ENCODE results near the gene RBM33. TPM values are rescaled to one million over a fixed set of nuclear protein-coding genes. Genes with fewer than 3 reads are reported as not detected.

RBM33 gene
- total and polyA plus RNA-seq, 2 of the 4 experiments (the other 2 are of a cell fraction) = 7.3 to 10.8 TPM

- Histone ChIP-seq H3K4me3 (ENCODE audit: insufficient read depth, low read depth, low read length) (no peak overlapping the region), H3K4ac (ENCODE audit: low read depth, low read length) (no peak overlapping the region), H3K9me1 (ENCODE audit: insufficient read depth, low read length) (peaks cover 10% of the 10 kb centered on the region), H2AFZ (replicated peaks; ENCODE audit: low read length, poor library complexity) (no peak overlapping the region), H2BK15ac (ENCODE audit: low read depth, low read length) (no peak overlapping the region), H2AK5ac (ENCODE audit: low read depth, low read length) (no peak overlapping the region), H2BK20ac (ENCODE audit: low read depth, low read length) (no peak overlapping the region; the same call in 1 of the 2 replicates), H4K8ac (ENCODE audit: low read depth in 2 of 2, low read length in 2 of 2) (no peak overlapping the region), H2BK5ac (ENCODE audit: low read depth, low read length, poor library complexity, severe bottlenecking) (no peak overlapping the region), H3K27me3 (ENCODE audit: control insufficient read depth, insufficient read depth, low read length) (no peaks in the 10 kb centered on the region), H2BK120ac (ENCODE audit: low read depth, low read length) (no peak overlapping the region), H3K36me3 (ENCODE audit: control insufficient read depth, insufficient read depth, low read length) (peaks cover 45% of the 10 kb centered on the region), H4K20me1 (ENCODE audit: insufficient read depth, low read length) (no peaks in the 10 kb centered on the region), H3K9ac (ENCODE audit: low read depth, low read length) (no peak overlapping the region), H2AK9ac (replicated peaks; ENCODE audit: low read depth, low read length, poor library complexity) (no peak overlapping the region), H3K4me1 (ENCODE audit: control insufficient read depth, insufficient read depth, low read length) (no peaks in the 10 kb centered on the region), H3K4me2 (ENCODE audit: low read depth, low read length) (no peak overlapping the region), H4K91ac (ENCODE audit: insufficient read depth, low read depth, low read length) (no peak overlapping the region), H3K23ac (ENCODE audit: low read depth, low read length) (no peak overlapping the region), H3K79me1 (ENCODE audit: low read depth in 1 of 2, low read length in 2 of 2) (peaks cover 0 to 12% of the 10 kb centered on the region in 2 experiments; a peak in 2 of 4 replicates), H3K14ac (replicated peaks; ENCODE audit: low read depth, low read length) (no peak overlapping the region), H3K18ac (ENCODE audit: low read depth, low read length) (no peak overlapping the region), H3K56ac (ENCODE audit: extremely low read depth, insufficient read depth, low read length) (no peak overlapping the region), H4K5ac (ENCODE audit: low read depth, low read length) (no peak overlapping the region), H3K9me3 (ENCODE audit: control insufficient read depth, insufficient read depth, low read length) (no peaks in the 10 kb centered on the region), H3K27ac (ENCODE audit: insufficient read depth, low read length) (no peak overlapping the region)
- intact Hi-C loops (cut with micrococcal nuclease) = no loop called here
- dilution Hi-C loops (cut with HindIII; ENCODE audit: low sequenced_read_pairs, unreplicated experiment) = no loop called here
- CTCF ChIA-PET = interaction anchor here (0.6 to 1.0 kb wide), 2 partner anchors 119 to 179 kb away, joined by 3 to 5 read pairs; no protein-coding TSS in a partner anchor
- ATAC-seq (ENCODE audit: low read depth) (no peak), DNase-seq (no peak)
- POLR2A ChIA-PET (ENCODE audit: unreplicated experiment) = no interaction called here
- no peak for TF ChIP-seq CEBPB (IDR thresholded peaks at IDR 0.05; ENCODE audit: low read depth, low read length)
- TF ChIP-seq MXI1 (IDR thresholded peaks at IDR 0.05; ENCODE audit: borderline replicate concordance, low read depth, low read length) = no peak
- no peak for TF ChIP-seq CHD1 (IDR thresholded peaks at IDR 0.05; ENCODE audit: low read depth, low read length)
- no peak for TF ChIP-seq POLR2A (IDR thresholded peaks at IDR 0.05; ENCODE audit: low read depth, low read length)
- no peak for TF ChIP-seq FOS (IDR thresholded peaks at IDR 0.05; ENCODE audit: low read depth, low read length)
- TF ChIP-seq CTCF (conservative IDR thresholded peaks at IDR 0.05; ENCODE audit: low read depth, low read length) = no peak
- TF ChIP-seq RCOR1 (IDR thresholded peaks at IDR 0.05; ENCODE audit: insufficient replicate concordance, low read length) = no peak
- no peak for TF ChIP-seq USF2 (IDR thresholded peaks at IDR 0.05; ENCODE audit: low read depth, low read length)
- TF ChIP-seq RAD21 (IDR thresholded peaks at IDR 0.05; ENCODE audit: low read length) = no peak
- TF ChIP-seq NFE2L2 (IDR thresholded peaks at IDR 0.05; ENCODE audit: low read depth, low read length) = no peak
- no peak for TF ChIP-seq BHLHE40 (IDR thresholded peaks at IDR 0.05; ENCODE audit: low read depth, low read length)
- no peak for TF ChIP-seq MAZ (IDR thresholded peaks at IDR 0.05; ENCODE audit: borderline replicate concordance, low read depth, low read length)
- no peak for TF ChIP-seq ELK1 (IDR thresholded peaks at IDR 0.05; ENCODE audit: borderline replicate concordance, low read depth, low read length)
- TF ChIP-seq SMC3 (IDR thresholded peaks at IDR 0.05; ENCODE audit: low read depth, low read length) = no peak
- TF ChIP-seq MAFK (IDR thresholded peaks at IDR 0.05; ENCODE audit: low read depth, low read length) = no peak
- no peak for TF ChIP-seq RFX5 (IDR thresholded peaks at IDR 0.05; ENCODE audit: low read depth, low read length)
- in situ Hi-C loops (cut with MboI; ENCODE audit: low sequenced_read_pairs) = no loop called here
- BruUV-seq (replicated peaks) = no TSS peak
- 100% methylated on average over 1 of the region's 6 CpGs; no CpG with 5 or more reads in 1 of the 2 experiments for WGBS, 2 experiments (ENCODE audit: extremely low coverage in 2 of 2, insufficient read length in 1 of 2)
These were observed 133.9 kb downstream of the RBM33 start for GRCh38 chr7:155778349-155778748.
